Measurements from ENCODE around the gene GNA12.
"Not testable (repeated sequence)": the region's sequence is repeated elsewhere in the genome, so short reads cannot be mapped to it uniquely, and the experiment has no call there.

GNA12 gene

GRCh38 chr7:2692543-2692942, 151.6 kb downstream of the GNA12 start:
- DNase-seq (ENCODE audit: low spot score) (no peak), ATAC-seq (ENCODE audit: low read depth) (no peak)
- no peaks in the 10 kb centered on the region for H3K9me3 ChIP-seq (ENCODE audit: severe bottlenecking)
- H3K36me3 ChIP-seq (ENCODE audit: low read depth), result no peaks in the 10 kb centered on the region
- H3K27ac ChIP-seq (ENCODE audit: poor library complexity, severe bottlenecking), result no peak overlapping the region
- peaks cover 18% of the 10 kb centered on the region for H3K27me3 ChIP-seq (ENCODE audit: insufficient read depth, poor library complexity, severe bottlenecking)
- no peak for TF ChIP-seq CTCF (IDR thresholded peaks at IDR 0.05; ENCODE audit: poor library complexity, severe bottlenecking)
- H3K4me3 ChIP-seq (ENCODE audit: severe bottlenecking), result no peak overlapping the region
- no peaks in the 10 kb centered on the region for H3K4me1 ChIP-seq (ENCODE audit: insufficient read depth, poor library complexity, severe bottlenecking)

- H3K9me3 ChIP-seq (ENCODE audit: severe bottlenecking); ATAC-seq (ENCODE audit: low read depth); H3K36me3 ChIP-seq (ENCODE audit: low read depth); H3K4me1 ChIP-seq (ENCODE audit: insufficient read depth, poor library complexity, severe bottlenecking); DNase-seq (ENCODE audit: low spot score); H3K4me3 ChIP-seq (ENCODE audit: severe bottlenecking); H3K27ac ChIP-seq (ENCODE audit: poor library complexity, severe bottlenecking): not testable (repeated sequence)
- H3K27me3 ChIP-seq (ENCODE audit: insufficient read depth, poor library complexity, severe bottlenecking), result peaks cover 20% of the 10 kb centered on the region
Measured at GRCh38 chr7:2691932-2692439, 152.1 kb downstream of the GNA12 start.

GRCh38 chr7:2691011-2691707, 152.9 kb downstream of the GNA12 start:
- peaks cover 20% of the 10 kb centered on the region for H3K27me3 ChIP-seq (ENCODE audit: insufficient read depth, poor library complexity, severe bottlenecking)
- no peaks in the 10 kb centered on the region for H3K4me1 ChIP-seq (ENCODE audit: insufficient read depth, poor library complexity, severe bottlenecking)
- no peak overlapping the region for H3K27ac ChIP-seq (ENCODE audit: poor library complexity, severe bottlenecking)
- no peaks in the 10 kb centered on the region for H3K9me3 ChIP-seq (ENCODE audit: severe bottlenecking)
- no peak overlapping the region for H3K4me3 ChIP-seq (ENCODE audit: severe bottlenecking)
- DNase-seq (ENCODE audit: low spot score) (no peak), ATAC-seq (ENCODE audit: low read depth) (no peak)
- no peak for TF ChIP-seq CTCF (IDR thresholded peaks at IDR 0.05; ENCODE audit: poor library complexity, severe bottlenecking)
- no peaks in the 10 kb centered on the region for H3K36me3 ChIP-seq (ENCODE audit: low read depth)

GRCh38 chr7:2689951-2690705, 154.0 kb downstream of the GNA12 start:
- no peak for TF ChIP-seq CTCF (IDR thresholded peaks at IDR 0.05; ENCODE audit: poor library complexity, severe bottlenecking)
- H3K4me3 ChIP-seq (ENCODE audit: severe bottlenecking), result no peak overlapping the region
- no peaks in the 10 kb centered on the region for H3K36me3 ChIP-seq (ENCODE audit: low read depth)
- ATAC-seq (ENCODE audit: low read depth) (no peak), DNase-seq (ENCODE audit: low spot score) (no peak)
- H3K27ac ChIP-seq (ENCODE audit: poor library complexity, severe bottlenecking), result no peak overlapping the region
- H3K9me3 ChIP-seq (ENCODE audit: severe bottlenecking), result no peaks in the 10 kb centered on the region
- H3K27me3 ChIP-seq (ENCODE audit: insufficient read depth, poor library complexity, severe bottlenecking), result peaks cover 20% of the 10 kb centered on the region
- no peaks in the 10 kb centered on the region for H3K4me1 ChIP-seq (ENCODE audit: insufficient read depth, poor library complexity, severe bottlenecking)

GRCh38 chr7:2689343-2689847, 154.7 kb downstream of the GNA12 start:
- no peaks in the 10 kb centered on the region for H3K36me3 ChIP-seq (ENCODE audit: low read depth)
- no peak overlapping the region for H3K4me3 ChIP-seq (ENCODE audit: severe bottlenecking)
- H3K27me3 ChIP-seq (ENCODE audit: insufficient read depth, poor library complexity, severe bottlenecking), result peaks cover 20% of the 10 kb centered on the region
- no peak for TF ChIP-seq CTCF (IDR thresholded peaks at IDR 0.05; ENCODE audit: poor library complexity, severe bottlenecking)
- ATAC-seq (ENCODE audit: low read depth), result no peak
- no peak for DNase-seq (ENCODE audit: low spot score)
- H3K27ac ChIP-seq (ENCODE audit: poor library complexity, severe bottlenecking), result no peak overlapping the region
- H3K9me3 ChIP-seq (ENCODE audit: severe bottlenecking), result no peaks in the 10 kb centered on the region
- no peaks in the 10 kb centered on the region for H3K4me1 ChIP-seq (ENCODE audit: insufficient read depth, poor library complexity, severe bottlenecking)

All from RWPE2 (cell line).